ENCODE measurements around the gene UMAD1. TPM values are rescaled to one million over a fixed set of nuclear protein-coding genes. Genes with fewer than 3 reads are reported as not detected.

The UMAD1 gene
- total RNA-seq, 1 donor from 2014 or later: 11.3 TPM

GRCh38 chr7:7665031-7665430, 24.5 kb downstream of the UMAD1 start:
- no peak for FAIRE-seq

GRCh38 chr7:7667187-7667586, 26.6 kb downstream of the UMAD1 start:
- TF ChIP-seq, protein P1, sequence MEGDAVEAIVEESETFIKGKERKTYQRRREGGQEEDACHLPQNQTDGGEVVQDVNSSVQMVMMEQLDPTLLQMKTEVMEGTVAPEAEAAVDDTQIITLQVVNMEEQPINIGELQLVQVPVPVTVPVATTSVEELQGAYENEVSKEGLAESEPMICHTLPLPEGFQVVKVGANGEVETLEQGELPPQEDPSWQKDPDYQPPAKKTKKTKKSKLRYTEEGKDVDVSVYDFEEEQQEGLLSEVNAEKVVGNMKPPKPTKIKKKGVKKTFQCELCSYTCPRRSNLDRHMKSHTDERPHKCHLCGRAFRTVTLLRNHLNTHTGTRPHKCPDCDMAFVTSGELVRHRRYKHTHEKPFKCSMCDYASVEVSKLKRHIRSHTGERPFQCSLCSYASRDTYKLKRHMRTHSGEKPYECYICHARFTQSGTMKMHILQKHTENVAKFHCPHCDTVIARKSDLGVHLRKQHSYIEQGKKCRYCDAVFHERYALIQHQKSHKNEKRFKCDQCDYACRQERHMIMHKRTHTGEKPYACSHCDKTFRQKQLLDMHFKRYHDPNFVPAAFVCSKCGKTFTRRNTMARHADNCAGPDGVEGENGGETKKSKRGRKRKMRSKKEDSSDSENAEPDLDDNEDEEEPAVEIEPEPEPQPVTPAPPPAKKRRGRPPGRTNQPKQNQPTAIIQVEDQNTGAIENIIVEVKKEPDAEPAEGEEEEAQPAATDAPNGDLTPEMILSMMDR (IDR thresholded peaks at IDR 0.05; ENCODE audit: insufficient read depth, low read length, severe bottlenecking): no peak
- H3K36me3 ChIP-seq (ENCODE audit: control insufficient read depth, insufficient read depth, low read length): no peaks in the 10 kb centered on the region

More at GRCh38 chr7:7665031-7665430, 24.5 kb downstream of the UMAD1 start:
- no peak for DNase-seq (ENCODE audit: low read depth)
- no peaks in the 10 kb centered on the region for H3K27me3 ChIP-seq (ENCODE audit: control insufficient read depth, insufficient read depth, low read length)
- no peak overlapping the region for H3K4me3 ChIP-seq (ENCODE audit: low read depth, low read length)
- TF ChIP-seq, protein P1 (IDR thresholded peaks at IDR 0.05; ENCODE audit: insufficient read depth, low read length, severe bottlenecking): no peak
- no peaks in the 10 kb centered on the region for H3K36me3 ChIP-seq (ENCODE audit: control insufficient read depth, insufficient read depth, low read length)

GRCh38 chr7:7668706-7669105, 28.2 kb downstream of the UMAD1 start:
- no peak overlapping the region for H3K4me3 ChIP-seq (ENCODE audit: low read depth, low read length)
- no peaks in the 10 kb centered on the region for H3K36me3 ChIP-seq (ENCODE audit: control insufficient read depth, insufficient read depth, low read length)
- H3K27me3 ChIP-seq (ENCODE audit: control insufficient read depth, insufficient read depth, low read length): no peaks in the 10 kb centered on the region
- no peak for DNase-seq (ENCODE audit: low read depth)
- TF ChIP-seq, protein P1 (IDR thresholded peaks at IDR 0.05; ENCODE audit: insufficient read depth, low read length, severe bottlenecking): no peak
- FAIRE-seq: no peak

More at GRCh38 chr7:7667187-7667586, 26.6 kb downstream of the UMAD1 start:
- no peak for FAIRE-seq
- Histone ChIP-seq H3K27me3 (ENCODE audit: control insufficient read depth, insufficient read depth, low read length) (no peaks in the 10 kb centered on the region), H3K4me3 (ENCODE audit: low read depth, low read length) (no peak overlapping the region)
- DNase-seq (ENCODE audit: low read depth): no peak

DNA sequence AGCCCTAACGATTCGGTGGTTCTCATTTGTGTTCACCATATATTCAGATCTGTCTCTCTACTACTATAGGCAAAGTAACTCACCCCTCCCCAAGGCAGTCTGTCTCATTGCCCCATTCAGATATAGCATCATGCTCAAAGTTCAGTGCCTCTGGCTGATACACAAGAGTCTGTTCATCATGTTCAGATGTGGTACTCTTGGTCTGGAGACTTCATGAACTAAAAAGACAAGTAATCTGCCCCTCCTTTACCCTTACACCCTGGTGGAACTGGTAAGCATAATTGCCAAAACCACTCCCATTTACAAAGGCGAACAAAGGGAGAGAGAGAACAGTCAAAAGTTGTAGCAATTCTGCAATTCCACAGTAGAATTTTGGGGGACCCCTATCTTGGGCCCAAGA, 29.9 kb downstream of the UMAD1 start:
- Histone ChIP-seq H3K36me3 (ENCODE audit: control insufficient read depth, insufficient read depth, low read length) (no peaks in the 10 kb centered on the region), H3K27me3 (ENCODE audit: control insufficient read depth, insufficient read depth, low read length) (no peaks in the 10 kb centered on the region), H3K4me3 (ENCODE audit: low read depth, low read length) (no peak overlapping the region)
- DNase-seq (ENCODE audit: low read depth): no peak
- no peak for FAIRE-seq
- TF ChIP-seq, protein P1 (IDR thresholded peaks at IDR 0.05; ENCODE audit: insufficient read depth, low read length, severe bottlenecking): no peak

- DNase-seq (ENCODE audit: low read depth) (no peak), FAIRE-seq (no peak)
- Histone ChIP-seq H3K36me3 (ENCODE audit: control insufficient read depth, insufficient read depth, low read length) (no peaks in the 10 kb centered on the region), H3K4me3 (ENCODE audit: low read depth, low read length) (no peak overlapping the region), H3K27me3 (ENCODE audit: control insufficient read depth, insufficient read depth, low read length) (no peaks in the 10 kb centered on the region)
- TF ChIP-seq, protein P1 (IDR thresholded peaks at IDR 0.05; ENCODE audit: insufficient read depth, low read length, severe bottlenecking): no peak
These were observed 30.8 kb downstream of the UMAD1 start for GRCh38 chr7:7671361-7671760.

DNA sequence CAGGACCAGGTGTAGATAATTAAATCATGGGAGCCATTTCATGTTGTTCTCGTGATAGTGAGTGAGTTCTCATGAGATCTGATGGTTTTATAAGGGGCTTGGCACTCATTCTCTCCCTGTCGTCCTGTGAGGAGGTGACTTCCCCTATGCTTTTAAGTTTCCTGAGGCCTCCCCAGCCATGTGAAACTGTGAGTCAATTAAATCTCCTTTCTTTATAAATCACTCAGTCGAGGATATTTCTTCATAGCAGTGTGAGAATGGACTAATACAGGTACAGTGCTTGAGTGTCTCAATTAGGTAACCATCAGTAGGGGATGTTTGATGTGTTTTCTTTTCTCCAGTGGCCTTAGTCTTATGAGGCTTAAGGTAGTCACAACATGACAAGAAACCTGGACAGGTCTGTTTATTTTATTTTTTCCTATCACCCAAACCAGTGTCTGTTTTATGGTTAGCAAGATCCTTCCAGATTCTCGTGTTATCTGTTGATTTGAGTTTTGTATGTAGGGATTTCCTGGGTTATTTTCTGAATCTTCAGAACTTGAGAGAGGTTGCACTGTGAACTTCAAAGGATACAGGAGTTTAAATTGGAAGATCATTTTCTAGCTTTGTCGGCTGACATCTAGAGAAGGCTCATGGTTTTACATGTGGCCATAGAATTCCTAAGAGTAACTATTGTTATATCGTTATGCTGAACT, 32.1 kb downstream of the UMAD1 start:
- FAIRE-seq (no peak), DNase-seq (ENCODE audit: low read depth) (no peak)
- Histone ChIP-seq H3K27me3 (ENCODE audit: control insufficient read depth, insufficient read depth, low read length) (no peaks in the 10 kb centered on the region), H3K4me3 (ENCODE audit: low read depth, low read length) (no peak overlapping the region), H3K36me3 (ENCODE audit: control insufficient read depth, insufficient read depth, low read length) (no peaks in the 10 kb centered on the region)
- TF ChIP-seq, protein P1 (IDR thresholded peaks at IDR 0.05; ENCODE audit: insufficient read depth, low read length, severe bottlenecking): no peak
